Measurements from ENCODE around the gene CGN.

CGN gene

GRCh38 chr1:151510957-151511635 lies at the start of gene CGN:
Gene CGN, plus strand, starts transcription at chr1:151511387. Its CDS starts 7,133 bp downstream, at chr1:151518520.
- peak; percentile 60 for DNase-seq (ENCODE audit: low read depth)

GRCh38 chr1:151461694-151462093 lies 49.5 kb upstream of the CGN start:
- no peak for DNase-seq (ENCODE audit: low read depth)

- DNase-seq (ENCODE audit: low read depth), result no peak
Observed at GRCh38 chr1:151465026-151465425, 46.2 kb upstream of the CGN start.

GRCh38 chr1:151472856-151473731 lies 38.1 kb upstream of the CGN start:
- DNase-seq (ENCODE audit: low read depth), result peak; percentile 44

- no peak for DNase-seq (ENCODE audit: low read depth)
Observed at GRCh38 chr1:151474745-151475144, 36.4 kb upstream of the CGN start.

GRCh38 chr1:151475175-151475574 lies 36.0 kb upstream of the CGN start:
- DNase-seq (ENCODE audit: low read depth), result no peak

GRCh38 chr1:151476083-151476482 lies 35.1 kb upstream of the CGN start:
- no peak for DNase-seq (ENCODE audit: low read depth)

GRCh38 chr1:151477066-151477465 lies 34.1 kb upstream of the CGN start:
- no peak for DNase-seq (ENCODE audit: low read depth)

GRCh38 chr1:151478140-151478812 lies 32.9 kb upstream of the CGN start:
- no peak for DNase-seq (ENCODE audit: low read depth)

GRCh38 chr1:151478923-151479322 lies 32.3 kb upstream of the CGN start:
- DNase-seq (ENCODE audit: low read depth), result no peak

GRCh38 chr1:151479462-151479861 lies 31.7 kb upstream of the CGN start:
- DNase-seq (ENCODE audit: low read depth), result no peak

- no peak for DNase-seq (ENCODE audit: low read depth)
Observed at GRCh38 chr1:151482017-151482416, 29.2 kb upstream of the CGN start.

- no peak for DNase-seq (ENCODE audit: low read depth)
Observed at GRCh38 chr1:151485685-151486255, 25.4 kb upstream of the CGN start.

GRCh38 chr1:151486557-151486956 lies 24.6 kb upstream of the CGN start:
- no peak for DNase-seq (ENCODE audit: low read depth)

- no peak for DNase-seq (ENCODE audit: low read depth)
Observed at GRCh38 chr1:151491641-151492040, 19.5 kb upstream of the CGN start.

GRCh38 chr1:151492120-151492519 lies 19.1 kb upstream of the CGN start:
- DNase-seq (ENCODE audit: low read depth), result peak; percentile 64

GRCh38 chr1:151493042-151493441 lies 18.1 kb upstream of the CGN start:
- no peak for DNase-seq (ENCODE audit: low read depth)

GRCh38 chr1:151494741-151495281 lies 16.4 kb upstream of the CGN start:
- DNase-seq (ENCODE audit: low read depth), result no peak

GRCh38 chr1:151495316-151495715 lies 15.9 kb upstream of the CGN start:
- DNase-seq (ENCODE audit: low read depth), result no peak

- no peak for DNase-seq (ENCODE audit: low read depth)
Observed at GRCh38 chr1:151499365-151499764, 11.8 kb upstream of the CGN start.

- no peak for DNase-seq (ENCODE audit: low read depth)
Observed at GRCh38 chr1:151499930-151500329, 11.3 kb upstream of the CGN start.

- no peak for DNase-seq (ENCODE audit: low read depth)
Observed at GRCh38 chr1:151501474-151501873, 9.7 kb upstream of the CGN start.

Data from CMK (cell line).